AG09319 (cell line): ENCODE results near the gene PRLHR.

Experiments used
- DNase-seq: peaks from one replicate; pipeline ENCODE4 v3.0.0-alpha.2; 2010; ENCODE audit warnings: low read depth; ENCODE audit errors: extremely low read depth
- TF ChIP-seq, protein P1 (sequence below): IDR thresholded peaks from 2 replicates; pipeline ENCODE4 v1.5.1; 2011; ENCODE audit warnings: low read depth, mild to moderate bottlenecking, inconsistent platforms, low read length, moderate library complexity

The PRLHR gene

DNA sequence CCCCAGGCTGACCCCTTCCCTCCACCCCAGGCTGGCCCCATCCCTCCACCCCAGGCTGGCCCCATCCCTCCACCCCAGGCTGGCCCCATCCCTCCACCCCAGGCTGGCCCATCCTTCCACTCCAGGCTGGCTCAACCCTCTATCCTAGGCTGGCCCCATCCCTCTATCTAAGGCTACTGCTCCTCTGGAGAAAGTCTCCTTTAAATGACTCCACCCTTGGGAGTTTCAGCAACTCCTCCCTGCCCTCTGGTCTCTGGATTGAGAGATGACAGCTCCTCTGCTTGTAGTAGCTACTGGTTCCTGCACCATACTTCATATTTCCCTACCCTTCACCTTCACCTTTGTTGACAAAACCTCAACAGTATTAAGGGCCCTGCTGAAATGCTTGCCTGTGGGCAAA is 8.5 kb downstream of the PRLHR start:
- TF ChIP-seq, protein P1, sequence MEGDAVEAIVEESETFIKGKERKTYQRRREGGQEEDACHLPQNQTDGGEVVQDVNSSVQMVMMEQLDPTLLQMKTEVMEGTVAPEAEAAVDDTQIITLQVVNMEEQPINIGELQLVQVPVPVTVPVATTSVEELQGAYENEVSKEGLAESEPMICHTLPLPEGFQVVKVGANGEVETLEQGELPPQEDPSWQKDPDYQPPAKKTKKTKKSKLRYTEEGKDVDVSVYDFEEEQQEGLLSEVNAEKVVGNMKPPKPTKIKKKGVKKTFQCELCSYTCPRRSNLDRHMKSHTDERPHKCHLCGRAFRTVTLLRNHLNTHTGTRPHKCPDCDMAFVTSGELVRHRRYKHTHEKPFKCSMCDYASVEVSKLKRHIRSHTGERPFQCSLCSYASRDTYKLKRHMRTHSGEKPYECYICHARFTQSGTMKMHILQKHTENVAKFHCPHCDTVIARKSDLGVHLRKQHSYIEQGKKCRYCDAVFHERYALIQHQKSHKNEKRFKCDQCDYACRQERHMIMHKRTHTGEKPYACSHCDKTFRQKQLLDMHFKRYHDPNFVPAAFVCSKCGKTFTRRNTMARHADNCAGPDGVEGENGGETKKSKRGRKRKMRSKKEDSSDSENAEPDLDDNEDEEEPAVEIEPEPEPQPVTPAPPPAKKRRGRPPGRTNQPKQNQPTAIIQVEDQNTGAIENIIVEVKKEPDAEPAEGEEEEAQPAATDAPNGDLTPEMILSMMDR = no peak
- DNase-seq = no peak

DNA sequence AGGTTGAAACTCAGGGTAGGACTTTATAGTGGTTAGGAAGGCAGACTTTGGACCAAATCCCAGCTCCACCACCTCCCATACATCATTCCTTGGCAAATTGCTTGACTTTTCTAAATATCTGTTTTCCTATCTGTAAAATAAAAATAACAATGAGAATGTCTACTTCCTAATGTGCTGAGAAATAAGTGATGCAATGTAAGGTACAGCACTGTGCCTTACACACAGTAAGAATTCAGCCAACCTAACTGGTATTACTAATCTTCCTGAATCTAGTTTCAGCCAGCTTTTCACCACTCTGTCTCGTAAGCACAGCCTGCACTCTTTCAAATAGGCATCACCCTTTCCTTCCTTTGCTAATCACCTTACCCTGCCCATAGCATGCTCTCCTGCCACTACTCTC is 9.7 kb downstream of the PRLHR start:
- TF ChIP-seq, protein P1 = no peak
- no peak for DNase-seq

DNA sequence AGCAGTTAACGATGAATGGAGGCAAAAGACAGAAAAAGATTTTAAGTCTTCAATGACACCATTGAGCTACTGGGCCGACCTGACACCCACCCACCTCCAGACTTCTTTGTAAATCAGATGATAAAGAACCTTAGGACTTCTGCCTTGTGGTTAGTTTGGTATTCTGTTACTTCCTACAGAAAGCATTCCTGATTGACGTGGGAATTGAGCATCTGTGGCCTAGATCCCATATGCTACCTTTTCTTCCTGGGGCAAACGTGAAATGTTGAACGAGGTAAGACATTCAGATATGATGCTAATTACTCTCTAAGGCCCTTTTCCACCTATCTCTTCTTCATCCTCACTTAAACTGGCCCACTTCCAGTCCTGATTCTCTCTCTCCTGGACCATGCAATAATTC is 10.2 kb downstream of the PRLHR start:
- DNase-seq = no peak
- TF ChIP-seq, protein P1 = no peak

DNA sequence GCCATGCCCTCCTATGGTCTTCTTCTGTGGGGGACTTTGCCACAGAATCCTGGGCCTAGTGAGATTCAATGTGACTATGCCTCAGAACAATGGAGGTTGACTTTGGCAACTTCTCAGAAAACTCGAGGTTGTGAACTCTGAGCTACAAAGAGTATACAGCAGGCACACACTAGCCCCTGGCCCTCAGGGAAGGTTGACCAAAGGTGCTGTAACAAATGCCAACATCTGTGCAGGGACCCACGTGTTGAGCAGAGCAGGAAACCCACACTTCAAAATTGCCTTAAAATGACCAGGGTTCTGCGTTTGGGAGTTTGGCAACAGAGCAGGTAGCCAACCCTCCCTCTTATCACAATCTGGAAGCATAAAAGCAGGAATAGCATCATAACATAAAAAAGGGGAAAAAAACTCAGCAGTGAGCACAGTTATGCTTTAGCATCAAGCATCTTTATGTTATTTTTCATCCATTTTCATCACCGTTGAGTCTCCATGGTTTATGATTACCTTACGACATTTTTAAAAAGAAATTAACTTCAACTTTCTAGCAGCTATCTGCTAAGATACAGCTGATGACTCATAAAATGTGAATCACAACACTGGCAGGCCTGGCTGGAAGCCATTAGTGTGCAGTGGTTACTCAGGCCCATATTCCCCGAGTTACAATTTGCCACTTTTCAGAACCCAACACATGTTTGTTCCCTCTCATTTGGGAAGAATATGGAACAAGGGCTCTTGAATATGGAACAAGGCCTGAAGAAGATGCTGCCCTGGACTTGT is 11.1 kb downstream of the PRLHR start:
- DNase-seq = no peak
- TF ChIP-seq, protein P1 = no peak

DNA sequence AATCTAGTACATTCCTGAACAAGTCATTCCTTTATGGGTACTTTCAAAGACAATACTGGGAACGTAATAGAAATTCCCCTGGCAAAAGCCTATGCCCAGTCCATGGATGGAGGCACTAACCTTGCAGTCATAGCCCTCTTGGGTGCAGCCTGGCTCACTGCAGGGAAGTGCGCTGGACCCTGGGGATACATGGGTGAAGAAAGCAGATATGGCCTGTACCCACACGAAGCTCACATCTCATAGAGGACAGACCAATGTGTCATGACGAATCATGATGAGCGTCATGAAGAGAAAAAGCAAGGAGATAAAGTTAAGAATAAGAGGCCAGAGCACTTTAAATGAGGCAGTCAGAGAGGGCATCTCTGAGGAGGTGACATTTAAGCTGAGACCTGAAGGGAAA is 11.8 kb downstream of the PRLHR start:
- DNase-seq = no peak
- TF ChIP-seq, protein P1 = no peak

DNA sequence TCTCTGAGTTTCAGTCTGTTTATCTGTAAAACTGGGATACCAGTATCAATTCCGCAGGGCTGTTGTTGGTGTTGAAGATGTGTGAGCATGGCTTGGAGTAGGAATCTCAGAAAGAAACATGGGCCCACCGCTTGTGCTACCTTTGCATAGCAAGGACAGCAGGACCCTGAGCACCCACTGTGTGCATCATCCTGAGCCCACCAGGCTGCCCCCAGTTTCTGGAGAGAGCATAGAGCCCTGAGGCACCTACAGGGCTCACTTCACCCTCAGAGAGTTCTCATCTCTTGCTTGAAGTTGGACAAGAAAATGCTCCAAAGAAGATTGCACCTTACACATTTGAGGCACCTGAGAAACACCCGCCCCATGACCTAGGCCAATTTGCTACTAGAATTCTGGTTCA is 12.9 kb downstream of the PRLHR start:
- TF ChIP-seq, protein P1 = no peak
- no peak for DNase-seq

DNA sequence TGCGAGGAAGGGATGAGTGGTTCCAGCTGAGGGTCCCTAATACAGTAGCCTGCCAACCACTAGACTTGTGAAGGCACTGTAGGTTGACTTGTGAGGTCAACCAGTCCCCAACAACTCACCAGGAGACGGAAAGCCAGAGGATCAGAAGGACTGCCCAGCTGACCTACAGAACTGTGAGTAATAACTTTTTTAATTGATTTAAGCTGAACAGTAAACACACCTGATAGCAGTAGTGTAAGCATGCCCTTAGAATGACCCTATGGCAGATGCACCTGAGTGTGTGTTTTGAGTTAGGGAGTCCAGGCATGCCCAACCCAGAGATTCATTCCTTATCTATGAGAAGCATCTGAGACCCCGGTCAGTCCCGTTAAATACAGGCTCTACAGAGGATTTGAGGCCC is 14.1 kb downstream of the PRLHR start:
- no peak for DNase-seq
- TF ChIP-seq, protein P1 = no peak
